ENCODE data around the gene DSTN.

Gene DSTN

GRCh38 chr20:17573463-17573862 lies 3.6 kb downstream of the DSTN start:
- H3K23ac ChIP-seq (ENCODE audit: low read length), result no peak overlapping the region
- H3K4me3 ChIP-seq (ENCODE audit: low read length), result no peak overlapping the region
- H2BK5ac ChIP-seq (ENCODE audit: low read length), result no peak overlapping the region
- H3K4ac ChIP-seq (ENCODE audit: low read depth, low read length), result no peak overlapping the region
- DNase-seq, result no peak
- H3K36me3 ChIP-seq (ENCODE audit: control insufficient read depth, insufficient read depth, low read length), result no peaks in the 10 kb centered on the region
- H4K5ac ChIP-seq (ENCODE audit: low read length), result no peak overlapping the region
- H3K27me3 ChIP-seq (ENCODE audit: insufficient read depth, low read length, poor library complexity), result no peaks in the 10 kb centered on the region
- H3K18ac ChIP-seq (ENCODE audit: low read length), result no peak overlapping the region
- no peak overlapping the region for H3K4me2 ChIP-seq (ENCODE audit: low read length)
- no peak overlapping the region for H2BK120ac ChIP-seq (ENCODE audit: low read depth, low read length)
- no peak overlapping the region for H3K27ac ChIP-seq (ENCODE audit: low read depth, low read length)
- H3K9ac ChIP-seq (ENCODE audit: low read length), result no peak overlapping the region
- no CpG with 5 or more reads among the region's 3 CpGs for WGBS (ENCODE audit: extremely low coverage, insufficient coverage, low lambda C conversion rate)
- H4K8ac ChIP-seq (ENCODE audit: low read depth, low read length), result no peak overlapping the region
- peaks cover 4% of the 10 kb centered on the region for H3K79me1 ChIP-seq (ENCODE audit: low read length)
- H3K56ac ChIP-seq (ENCODE audit: low read length), result no peak overlapping the region
- H3K79me2 ChIP-seq (ENCODE audit: control insufficient read depth, insufficient read depth, low read length), result peaks cover 47% of the 10 kb centered on the region
- H2BK15ac ChIP-seq (replicated peaks; ENCODE audit: low read depth), result no peak overlapping the region
- H2AK5ac ChIP-seq (ENCODE audit: low read length), result no peak overlapping the region
- H3K4me1 ChIP-seq (ENCODE audit: control insufficient read depth, low read depth, low read length), result peaks cover under 1% of the 10 kb centered on the region

GRCh38 chr20:17576215-17576614 lies 6.3 kb downstream of the DSTN start:
- no peak overlapping the region for H2BK120ac ChIP-seq (ENCODE audit: low read depth, low read length)

GRCh38 chr20:17579369-17580039 lies 9.6 kb downstream of the DSTN start:
- Histone ChIP-seq H3K18ac (ENCODE audit: low read length) (no peak overlapping the region), H3K79me1 (ENCODE audit: low read length) (peaks cover 7% of the 10 kb centered on the region), H3K4ac (ENCODE audit: low read depth, low read length) (no peak overlapping the region), H3K4me2 (ENCODE audit: low read length) (no peak overlapping the region), H3K4me3 (ENCODE audit: low read length) (no peak overlapping the region), H2BK15ac (replicated peaks; ENCODE audit: low read depth) (no peak overlapping the region), H4K8ac (ENCODE audit: low read depth, low read length) (no peak overlapping the region), H3K56ac (ENCODE audit: low read length) (no peak overlapping the region), H2AK5ac (ENCODE audit: low read length) (no peak overlapping the region), H3K9ac (ENCODE audit: low read length) (no peak overlapping the region), H3K27me3 (ENCODE audit: insufficient read depth, low read length, poor library complexity) (no peaks in the 10 kb centered on the region), H3K23ac (ENCODE audit: low read length) (no peak overlapping the region), H3K4me1 (ENCODE audit: control insufficient read depth, low read depth, low read length) (no peaks in the 10 kb centered on the region), H3K36me3 (ENCODE audit: control insufficient read depth, insufficient read depth, low read length) (no peaks in the 10 kb centered on the region), H4K5ac (ENCODE audit: low read length) (no peak overlapping the region), H3K79me2 (ENCODE audit: control insufficient read depth, insufficient read depth, low read length) (peaks cover 39% of the 10 kb centered on the region), H2BK120ac (ENCODE audit: low read depth, low read length) (no peak overlapping the region), H3K27ac (ENCODE audit: low read depth, low read length) (no peak overlapping the region), H2BK5ac (ENCODE audit: low read length) (no peak overlapping the region)
- no CpG with 5 or more reads among the region's 4 CpGs for WGBS (ENCODE audit: extremely low coverage, insufficient coverage, low lambda C conversion rate)
- DNase-seq, result no peak

More at GRCh38 chr20:17576215-17576614, 6.3 kb downstream of the DSTN start:
- no peak overlapping the region for H3K56ac ChIP-seq (ENCODE audit: low read length)
- H4K8ac ChIP-seq (ENCODE audit: low read depth, low read length), result no peak overlapping the region
- H3K4me1 ChIP-seq (ENCODE audit: control insufficient read depth, low read depth, low read length), result no peaks in the 10 kb centered on the region
- no peak overlapping the region for H3K4me3 ChIP-seq (ENCODE audit: low read length)
- peaks cover 10% of the 10 kb centered on the region for H3K79me1 ChIP-seq (ENCODE audit: low read length)
- H3K4ac ChIP-seq (ENCODE audit: low read depth, low read length), result no peak overlapping the region
- H3K9ac ChIP-seq (ENCODE audit: low read length), result no peak overlapping the region
- no peak overlapping the region for H3K18ac ChIP-seq (ENCODE audit: low read length)
- no peak overlapping the region for H4K5ac ChIP-seq (ENCODE audit: low read length)
- no peak overlapping the region for H2BK5ac ChIP-seq (ENCODE audit: low read length)
- H3K4me2 ChIP-seq (ENCODE audit: low read length), result no peak overlapping the region
- no peak for DNase-seq
- H3K23ac ChIP-seq (ENCODE audit: low read length), result no peak overlapping the region
- peaks cover 53% of the 10 kb centered on the region for H3K79me2 ChIP-seq (ENCODE audit: control insufficient read depth, insufficient read depth, low read length)
- H3K27me3 ChIP-seq (ENCODE audit: insufficient read depth, low read length, poor library complexity), result no peaks in the 10 kb centered on the region
- no peaks in the 10 kb centered on the region for H3K36me3 ChIP-seq (ENCODE audit: control insufficient read depth, insufficient read depth, low read length)
- no peak overlapping the region for H2AK5ac ChIP-seq (ENCODE audit: low read length)
- WGBS (ENCODE audit: extremely low coverage, insufficient coverage, low lambda C conversion rate), result no CpG with 5 or more reads among the region's 8 CpGs
- no peak overlapping the region for H2BK15ac ChIP-seq (replicated peaks; ENCODE audit: low read depth)
- no peak overlapping the region for H3K27ac ChIP-seq (ENCODE audit: low read depth, low read length)

- no peak overlapping the region for H3K27ac ChIP-seq (ENCODE audit: low read depth, low read length)
- peaks cover 7% of the 10 kb centered on the region for H3K79me1 ChIP-seq (ENCODE audit: low read length)
- H3K36me3 ChIP-seq (ENCODE audit: control insufficient read depth, insufficient read depth, low read length), result no peaks in the 10 kb centered on the region
- H3K4me2 ChIP-seq (ENCODE audit: low read length), result no peak overlapping the region
- no peak overlapping the region for H4K5ac ChIP-seq (ENCODE audit: low read length)
- H3K4me3 ChIP-seq (ENCODE audit: low read length), result no peak overlapping the region
- H3K4me1 ChIP-seq (ENCODE audit: control insufficient read depth, low read depth, low read length), result no peaks in the 10 kb centered on the region
- no peak overlapping the region for H2BK120ac ChIP-seq (ENCODE audit: low read depth, low read length)
- no peak overlapping the region for H3K4ac ChIP-seq (ENCODE audit: low read depth, low read length)
- DNase-seq, result no peak
- no peak overlapping the region for H2BK15ac ChIP-seq (replicated peaks; ENCODE audit: low read depth)
- H3K27me3 ChIP-seq (ENCODE audit: insufficient read depth, low read length, poor library complexity), result no peaks in the 10 kb centered on the region
- no peak overlapping the region for H4K8ac ChIP-seq (ENCODE audit: low read depth, low read length)
- no peak overlapping the region for H3K56ac ChIP-seq (ENCODE audit: low read length)
- no peak overlapping the region for H3K18ac ChIP-seq (ENCODE audit: low read length)
- no peak overlapping the region for H2AK5ac ChIP-seq (ENCODE audit: low read length)
- WGBS (ENCODE audit: extremely low coverage, insufficient coverage, low lambda C conversion rate), result 100% methylated on average over 1 of the region's 2 CpGs
- H3K9ac ChIP-seq (ENCODE audit: low read length), result no peak overlapping the region
- H2BK5ac ChIP-seq (ENCODE audit: low read length), result no peak overlapping the region
- no peak overlapping the region for H3K23ac ChIP-seq (ENCODE audit: low read length)
- H3K79me2 ChIP-seq (ENCODE audit: control insufficient read depth, insufficient read depth, low read length), result peaks cover 31% of the 10 kb centered on the region
These were observed 11.0 kb downstream of the DSTN start for GRCh38 chr20:17580895-17581294.

GRCh38 chr20:17583126-17583525 lies 13.3 kb downstream of the DSTN start:
- H2BK120ac ChIP-seq (ENCODE audit: low read depth, low read length), result no peak overlapping the region
- H3K79me2 ChIP-seq (ENCODE audit: control insufficient read depth, insufficient read depth, low read length), result peaks cover 34% of the 10 kb centered on the region
- H3K36me3 ChIP-seq (ENCODE audit: control insufficient read depth, insufficient read depth, low read length), result no peaks in the 10 kb centered on the region
- no peak overlapping the region for H3K56ac ChIP-seq (ENCODE audit: low read length)
- no peak overlapping the region for H3K9ac ChIP-seq (ENCODE audit: low read length)
- no peak overlapping the region for H2AK5ac ChIP-seq (ENCODE audit: low read length)
- H3K23ac ChIP-seq (ENCODE audit: low read length), result no peak overlapping the region
- no peak overlapping the region for H3K4me3 ChIP-seq (ENCODE audit: low read length)
- H2BK15ac ChIP-seq (replicated peaks; ENCODE audit: low read depth), result no peak overlapping the region
- peaks cover 11% of the 10 kb centered on the region for H3K79me1 ChIP-seq (ENCODE audit: low read length)
- H2BK5ac ChIP-seq (ENCODE audit: low read length), result no peak overlapping the region
- H3K4me1 ChIP-seq (ENCODE audit: control insufficient read depth, low read depth, low read length), result no peaks in the 10 kb centered on the region
- no peak overlapping the region for H3K27ac ChIP-seq (ENCODE audit: low read depth, low read length)
- DNase-seq, result no peak
- no peak overlapping the region for H3K18ac ChIP-seq (ENCODE audit: low read length)
- H4K5ac ChIP-seq (ENCODE audit: low read length), result no peak overlapping the region
- no peak overlapping the region for H3K4me2 ChIP-seq (ENCODE audit: low read length)
- no peak overlapping the region for H4K8ac ChIP-seq (ENCODE audit: low read depth, low read length)
- no CpG with 5 or more reads among the region's 3 CpGs for WGBS (ENCODE audit: extremely low coverage, insufficient coverage, low lambda C conversion rate)
- no peak overlapping the region for H3K4ac ChIP-seq (ENCODE audit: low read depth, low read length)
- no peaks in the 10 kb centered on the region for H3K27me3 ChIP-seq (ENCODE audit: insufficient read depth, low read length, poor library complexity)

GRCh38 chr20:17584689-17585088 lies 14.8 kb downstream of the DSTN start:
- H3K4ac ChIP-seq (ENCODE audit: low read depth, low read length), result no peak overlapping the region
- no peaks in the 10 kb centered on the region for H3K27me3 ChIP-seq (ENCODE audit: insufficient read depth, low read length, poor library complexity)
- DNase-seq, result no peak
- no peak overlapping the region for H3K4me3 ChIP-seq (ENCODE audit: low read length)
- no peak overlapping the region for H3K27ac ChIP-seq (ENCODE audit: low read depth, low read length)
- H3K79me1 ChIP-seq (ENCODE audit: low read length), result peaks cover 11% of the 10 kb centered on the region
- H3K9ac ChIP-seq (ENCODE audit: low read length), result no peak overlapping the region
- no peaks in the 10 kb centered on the region for H3K4me1 ChIP-seq (ENCODE audit: control insufficient read depth, low read depth, low read length)
- H3K56ac ChIP-seq (ENCODE audit: low read length), result no peak overlapping the region
- no peak overlapping the region for H2AK5ac ChIP-seq (ENCODE audit: low read length)
- H2BK120ac ChIP-seq (ENCODE audit: low read depth, low read length), result no peak overlapping the region
- H3K4me2 ChIP-seq (ENCODE audit: low read length), result no peak overlapping the region
- H4K5ac ChIP-seq (ENCODE audit: low read length), result no peak overlapping the region
- H3K36me3 ChIP-seq (ENCODE audit: control insufficient read depth, insufficient read depth, low read length), result no peaks in the 10 kb centered on the region
- no peak overlapping the region for H2BK5ac ChIP-seq (ENCODE audit: low read length)
- H2BK15ac ChIP-seq (replicated peaks; ENCODE audit: low read depth), result no peak overlapping the region
- no peak overlapping the region for H3K23ac ChIP-seq (ENCODE audit: low read length)
- peaks cover 28% of the 10 kb centered on the region for H3K79me2 ChIP-seq (ENCODE audit: control insufficient read depth, insufficient read depth, low read length)
- H3K18ac ChIP-seq (ENCODE audit: low read length), result no peak overlapping the region
- H4K8ac ChIP-seq (ENCODE audit: low read depth, low read length), result no peak overlapping the region

All from mesendoderm (in vitro differentiated cells).